DOHH2 (cell line): ENCODE results near the gene EEA1.

ENCODE experiments used
- H3F3A ChIP-seq: fragments of 200-600 bp; sonication (generic), shearing (Covaris generic); 2 replicates; pipeline ENCODE4 v1.6.0; 2016; ENCODE audit warnings: antibody characterized with exemption, mild to moderate bottlenecking; ENCODE audit not compliant: control insufficient read depth, insufficient read depth
- H3K27ac ChIP-seq: fragments of 200-600 bp; sonication (generic); 2 replicates; pipeline ENCODE4 v1.5.1; 2014; ENCODE audit warnings: low read depth, mild to moderate bottlenecking, low read length, moderate library complexity
- H3K27me3 ChIP-seq: fragments of 200-600 bp; sonication (generic); 2 replicates; pipeline ENCODE4 v1.6.1; 2014; ENCODE audit warnings: mild to moderate bottlenecking, low read length, mixed read lengths; ENCODE audit not compliant: control insufficient read depth
- H3K36me3 ChIP-seq: fragments of 200-600 bp; sonication (generic); 2 replicates; pipeline ENCODE4 v1.6.1; 2014; ENCODE audit warnings: mild to moderate bottlenecking, low read length, moderate library complexity, mixed read lengths; ENCODE audit not compliant: control insufficient read depth
- H3K4me1 ChIP-seq: fragments of 200-600 bp; sonication (generic); 2 replicates; pipeline ENCODE4 v1.6.1; 2014; ENCODE audit warnings: mild to moderate bottlenecking, low read length, mixed read lengths; ENCODE audit not compliant: control insufficient read depth
- H3K4me2 ChIP-seq: fragments of 200-600 bp; sonication (generic); 2 replicates; pipeline ENCODE4 v1.6.0; 2014; ENCODE audit warnings: mild to moderate bottlenecking, low read length, moderate library complexity
- H3K4me3 ChIP-seq: fragments of 200-600 bp; sonication (generic); 2 replicates; pipeline ENCODE4 v1.5.1; 2014; ENCODE audit warnings: mild to moderate bottlenecking, low read length, mixed read lengths
- H3K79me2 ChIP-seq: fragments of 200-600 bp; sonication (generic); 2 replicates; pipeline ENCODE4 v1.6.1; 2014; ENCODE audit warnings: mild to moderate bottlenecking, low read length, mixed read lengths; ENCODE audit not compliant: control insufficient read depth
- H3K9me2 ChIP-seq: fragments of 200-600 bp; sonication (generic); replicated peaks from 2 replicates; pipeline ENCODE4 v1.6.1; 2014; ENCODE audit warnings: mild to moderate bottlenecking, low read length, mixed read lengths; ENCODE audit not compliant: control insufficient read depth
- H3K9me3 ChIP-seq: fragments of 200-600 bp; sonication (generic); 2 replicates; pipeline ENCODE4 v1.6.1; 2014; ENCODE audit warnings: antibody characterized with exemption, low read length, mixed read lengths; ENCODE audit not compliant: control insufficient read depth, insufficient read depth
- H4K20me1 ChIP-seq: fragments of 200-600 bp; sonication (generic); 2 replicates; pipeline ENCODE4 v1.6.0; 2014; ENCODE audit warnings: low read depth, mild to moderate bottlenecking, antibody characterized with exemption, low read length, moderate library complexity; ENCODE audit not compliant: control insufficient read depth, insufficient read depth
- CTCF ChIP-seq: fragments of 200-600 bp; sonication (generic); IDR thresholded peaks from one replicate; pipeline ENCODE4 v1.5.1; 2014; ENCODE audit warnings: antibody characterized with exemption, mild to moderate bottlenecking, low read depth, low read length; ENCODE audit not compliant: poor library complexity, severe bottlenecking
- EZH2phosphoT487 ChIP-seq: fragments of 200-600 bp; sonication (generic); IDR thresholded peaks from 2 replicates; pipeline ENCODE4 v1.6.1; 2017; ENCODE audit warnings: borderline replicate concordance, mild to moderate bottlenecking, antibody characterized with exemption, low read length, moderate library complexity, mixed read lengths

EEA1 gene

DNA sequence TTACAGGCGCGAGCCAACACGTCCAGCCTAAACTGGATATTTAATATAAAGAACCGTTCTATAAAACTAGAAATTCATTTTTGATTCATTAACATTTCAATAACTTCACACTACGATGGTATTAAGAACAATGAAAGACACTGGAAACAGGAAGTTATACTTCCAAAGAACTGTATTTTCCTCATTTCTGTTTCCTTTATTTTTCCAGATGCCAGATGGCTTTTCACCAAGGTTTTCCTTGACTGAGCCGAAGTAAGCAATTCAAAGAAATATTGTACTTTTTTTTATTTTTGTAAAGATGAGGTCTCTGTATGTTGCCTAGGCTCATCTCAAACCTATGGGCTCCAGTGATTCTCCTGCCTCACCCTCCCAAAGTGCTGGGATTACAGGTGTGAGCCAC is 28.2 kb downstream of the EEA1 start:
- H3K27me3 ChIP-seq, result no peaks in the 10 kb centered on the region
- H3K4me1 ChIP-seq, result no peaks in the 10 kb centered on the region
- H3K9me3 ChIP-seq, result no peaks in the 10 kb centered on the region
- H3K4me3 ChIP-seq, result no peak overlapping the region
- no peaks in the 10 kb centered on the region for H3K9me2 ChIP-seq
- no peak overlapping the region for H3K4me2 ChIP-seq
- no peaks in the 10 kb centered on the region for H3F3A ChIP-seq
- H3K36me3 ChIP-seq, result peaks cover 5% of the 10 kb centered on the region
- peaks cover 93% of the 10 kb centered on the region for H3K79me2 ChIP-seq
- no peak overlapping the region for H3K27ac ChIP-seq
- no peaks in the 10 kb centered on the region for H4K20me1 ChIP-seq
- TF ChIP-seq EZH2phosphoT487, result no peak

GRCh38 chr12:92899386-92900001 is 29.6 kb downstream of the EEA1 start:
- Histone ChIP-seq H3K9me3 (no peaks in the 10 kb centered on the region), H3K4me2 (no peak overlapping the region), H3K27ac (no peak overlapping the region), H3F3A (no peaks in the 10 kb centered on the region), H3K27me3 (no peaks in the 10 kb centered on the region), H3K79me2 (peaks cover 88% of the 10 kb centered on the region), H4K20me1 (no peaks in the 10 kb centered on the region), H3K9me2 (no peaks in the 10 kb centered on the region), H3K4me1 (no peaks in the 10 kb centered on the region), H3K36me3 (peaks cover 5% of the 10 kb centered on the region), H3K4me3 (no peak overlapping the region)
- no peak for TF ChIP-seq EZH2phosphoT487
- no peak for TF ChIP-seq CTCF

DNA sequence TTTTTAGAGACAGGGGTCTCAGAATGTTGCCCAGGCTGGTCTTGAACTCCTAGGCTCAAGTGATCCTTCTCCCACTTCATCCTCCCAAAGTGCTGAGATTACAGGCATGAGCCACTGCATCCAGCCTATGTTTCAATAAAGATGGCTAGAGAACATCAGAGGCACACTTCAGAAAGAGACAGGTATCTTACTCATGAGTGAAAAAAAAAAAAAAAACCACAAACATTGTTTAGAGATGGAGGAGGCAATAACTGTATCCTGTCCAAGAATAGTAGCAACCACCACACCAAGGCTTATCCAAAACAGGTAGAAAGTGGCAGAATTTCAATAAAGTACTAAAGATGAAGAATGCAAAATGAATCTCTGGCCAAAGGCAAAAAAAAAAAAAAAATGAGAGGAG is 30.3 kb downstream of the EEA1 start:
- H3K36me3 ChIP-seq, result peaks cover 5% of the 10 kb centered on the region
- no peak overlapping the region for H3K4me3 ChIP-seq
- H3K27ac ChIP-seq, result no peak overlapping the region
- H3K9me3 ChIP-seq, result no peaks in the 10 kb centered on the region
- TF ChIP-seq EZH2phosphoT487 (no peak), CTCF (no peak)
- H3K4me1 ChIP-seq, result no peaks in the 10 kb centered on the region
- H3K79me2 ChIP-seq, result peaks cover 87% of the 10 kb centered on the region
- H3K27me3 ChIP-seq, result no peaks in the 10 kb centered on the region
- H3K4me2 ChIP-seq, result no peak overlapping the region
- H3F3A ChIP-seq, result no peaks in the 10 kb centered on the region
- H3K9me2 ChIP-seq, result no peaks in the 10 kb centered on the region
- no peaks in the 10 kb centered on the region for H4K20me1 ChIP-seq

GRCh38 chr12:92897844-92898243 is 31.3 kb downstream of the EEA1 start:
- no peaks in the 10 kb centered on the region for H3F3A ChIP-seq
- H4K20me1 ChIP-seq, result no peaks in the 10 kb centered on the region
- H3K27me3 ChIP-seq, result no peaks in the 10 kb centered on the region
- H3K4me1 ChIP-seq, result no peaks in the 10 kb centered on the region
- TF ChIP-seq CTCF (no peak), EZH2phosphoT487 (no peak)
- peaks cover 5% of the 10 kb centered on the region for H3K36me3 ChIP-seq
- H3K4me2 ChIP-seq, result no peak overlapping the region
- H3K27ac ChIP-seq, result no peak overlapping the region
- no peaks in the 10 kb centered on the region for H3K9me3 ChIP-seq
- peaks cover 86% of the 10 kb centered on the region for H3K79me2 ChIP-seq
- no peaks in the 10 kb centered on the region for H3K9me2 ChIP-seq
- H3K4me3 ChIP-seq, result no peak overlapping the region
